HG03066 (cell line): ENCODE measurements around the gene PROX2.

Source experiments
- ATAC-seq: cut with Tn5 transposase; IDR thresholded peaks from one replicate; pipeline ENCODE4 v1.9.1; 2021; ENCODE audit warnings: low read depth; ENCODE audit not compliant: unreplicated experiment

PROX2 gene

DNA sequence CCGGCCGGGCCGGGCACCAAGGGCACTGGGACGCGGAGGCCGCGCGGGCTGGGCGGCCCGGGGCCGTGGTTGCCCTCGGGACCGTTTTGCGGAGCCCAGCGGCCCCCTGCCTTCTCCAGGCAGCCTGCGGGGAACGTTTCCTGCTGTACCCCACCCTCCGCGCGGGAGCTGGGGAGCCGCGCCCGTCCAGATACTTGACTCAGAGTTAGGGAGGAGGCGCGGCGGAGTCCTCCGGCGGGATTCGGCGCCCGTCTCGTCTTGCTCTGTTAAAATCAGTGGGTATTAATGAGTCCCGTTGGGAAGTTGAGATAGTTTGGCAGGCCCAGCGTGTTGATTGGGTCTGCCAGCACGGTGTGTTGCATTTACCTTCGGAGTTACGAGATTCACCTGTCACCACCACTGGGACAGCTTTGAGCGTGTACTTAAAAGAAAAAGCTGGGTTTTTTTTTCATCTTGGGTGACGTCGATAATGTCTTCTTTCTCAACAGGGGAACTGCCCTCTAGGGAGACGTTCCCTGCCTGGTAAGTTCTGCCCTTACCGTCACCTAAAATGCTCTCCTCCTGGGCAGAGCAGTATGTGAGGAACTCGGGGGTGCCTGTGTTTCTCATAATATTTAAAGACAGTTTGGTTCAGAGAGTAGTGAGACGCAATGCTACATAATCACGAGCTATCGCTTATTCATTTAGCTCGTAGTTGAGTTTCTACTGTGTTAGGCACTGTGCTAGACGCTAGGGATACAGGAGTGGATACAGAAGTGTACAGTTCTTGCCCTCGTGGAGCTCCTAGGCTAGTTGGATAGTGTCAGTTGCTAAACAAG is 6.4 kb upstream of the PROX2 start:
- peak; percentile 26 for ATAC-seq

DNA sequence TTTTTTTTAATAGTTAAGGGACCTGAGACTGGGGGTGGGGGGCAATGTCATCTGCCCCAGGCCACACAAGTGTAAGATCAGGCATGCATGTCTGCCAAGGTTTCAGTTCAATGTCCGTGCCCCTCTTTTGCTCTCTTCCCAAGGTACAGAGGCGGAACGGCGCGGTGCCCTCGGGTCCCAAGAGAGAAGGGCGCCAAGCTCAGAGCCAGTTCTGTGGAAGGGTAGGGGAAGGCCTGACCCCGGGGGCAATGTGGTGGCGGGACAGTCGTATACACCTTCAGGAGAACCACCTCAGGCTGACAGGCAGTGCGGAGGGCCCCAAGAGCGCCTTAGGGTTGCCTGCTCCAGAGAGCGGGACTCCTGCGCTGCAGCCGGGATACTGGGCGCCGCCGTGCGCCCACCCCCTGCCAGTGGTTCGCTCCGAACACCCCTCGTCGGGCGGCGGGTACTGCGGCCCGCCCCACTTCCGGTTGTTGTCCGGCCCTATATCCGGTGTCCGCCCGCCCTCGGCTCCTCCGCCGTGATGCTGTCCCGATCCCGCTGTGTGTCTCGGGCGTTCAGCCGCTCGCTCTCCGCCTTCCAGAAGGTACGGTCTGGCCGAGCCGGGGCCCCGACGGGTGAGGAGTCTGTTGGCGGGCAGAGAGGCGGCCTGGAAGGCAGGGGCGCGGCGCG is 5.6 kb upstream of the PROX2 start, which contains the start of gene DLST:
Gene DLST, plus strand, starts transcription at position 486 of the 672 bp plus-strand sequence. Its CDS starts 38 bp downstream, at position 524.
- ATAC-seq: peak; percentile 94

DNA sequence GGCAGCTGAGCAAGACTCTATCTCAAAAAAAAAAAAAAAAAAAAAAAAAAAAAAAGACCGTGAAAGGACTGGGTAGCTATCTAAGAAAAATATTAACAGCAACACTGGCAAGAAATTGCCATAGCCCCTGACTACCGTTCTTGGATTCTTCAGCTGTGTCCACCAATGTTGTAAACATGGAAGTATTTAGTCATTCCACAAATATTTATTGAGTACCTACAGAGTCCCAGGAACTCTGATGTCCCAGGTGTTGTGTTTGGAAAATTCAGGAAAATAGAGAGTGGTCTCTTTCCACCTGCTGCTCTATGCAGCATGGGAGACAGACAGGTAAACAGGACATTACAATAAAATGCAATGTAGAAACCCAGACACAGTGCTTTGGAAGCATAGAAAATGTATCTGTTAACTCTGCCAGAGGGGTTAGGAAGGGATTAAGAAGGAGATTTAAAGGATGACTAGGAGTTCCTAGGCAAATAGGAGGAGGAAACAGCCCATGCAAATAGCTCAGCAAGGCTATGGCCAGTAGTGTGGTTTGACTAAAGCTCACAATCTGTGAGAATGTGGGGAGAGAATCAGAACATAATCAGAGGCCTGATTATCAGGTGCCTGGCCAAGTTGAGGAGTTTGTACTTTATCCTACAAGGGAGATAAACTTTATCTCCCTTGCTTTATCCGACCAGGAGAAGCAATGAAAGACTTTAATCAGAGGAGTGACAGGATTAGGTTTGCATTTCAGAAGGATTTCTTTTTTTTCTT is 3.7 kb upstream of the PROX2 start:
- no peak for ATAC-seq

GRCh38 chr14:74875204-74875603 is 741 bp downstream of the PROX2 start:
- ATAC-seq: no peak

DNA sequence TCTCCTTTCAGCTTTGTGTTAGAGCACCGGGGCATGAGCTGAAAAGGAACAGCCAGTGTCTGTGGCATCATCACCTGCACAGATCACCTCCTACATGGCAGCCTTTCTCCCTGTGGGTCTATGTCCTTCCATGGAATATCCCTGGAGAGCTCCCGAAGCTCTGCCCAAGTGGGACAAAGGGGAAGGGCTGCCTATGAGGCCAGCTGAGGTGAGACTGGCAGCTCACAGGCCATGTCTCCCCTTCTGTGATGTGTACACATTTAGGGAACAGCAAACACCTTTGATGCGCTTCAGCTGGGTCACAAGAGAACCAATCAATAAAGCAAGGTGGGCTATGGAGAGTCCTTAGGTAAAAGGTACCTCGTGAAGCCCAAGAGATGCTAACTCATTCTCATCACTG is 4.1 kb downstream of the PROX2 start:
- ATAC-seq: no peak

GRCh38 chr14:74868739-74869138 is 7.2 kb downstream of the PROX2 start:
- ATAC-seq: no peak

DNA sequence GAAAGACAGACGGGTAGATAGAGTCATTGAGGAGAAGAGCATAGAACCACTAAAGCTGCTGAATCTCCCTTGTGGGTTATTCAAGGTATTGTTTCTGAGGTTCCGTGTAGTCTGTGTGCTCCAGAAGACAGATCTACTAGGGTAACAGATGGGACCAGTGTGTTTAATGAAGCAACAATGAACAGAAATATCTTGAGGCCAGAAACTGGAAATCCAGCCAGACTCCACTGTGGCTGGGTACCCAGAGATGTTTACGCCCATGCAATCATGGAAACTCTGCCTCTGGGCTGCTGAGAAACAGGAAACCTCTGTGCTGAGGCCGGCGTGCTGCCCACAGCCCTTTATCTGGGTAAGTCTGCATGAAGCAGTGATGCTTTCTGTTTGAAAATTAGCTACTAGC is 8.3 kb downstream of the PROX2 start:
- ATAC-seq: no peak

- ATAC-seq: no peak
Measured at GRCh38 chr14:74866708-74867389, 9.1 kb downstream of the PROX2 start.

- no peak for ATAC-seq
Measured at GRCh38 chr14:74865156-74865555, 10.8 kb downstream of the PROX2 start.

DNA sequence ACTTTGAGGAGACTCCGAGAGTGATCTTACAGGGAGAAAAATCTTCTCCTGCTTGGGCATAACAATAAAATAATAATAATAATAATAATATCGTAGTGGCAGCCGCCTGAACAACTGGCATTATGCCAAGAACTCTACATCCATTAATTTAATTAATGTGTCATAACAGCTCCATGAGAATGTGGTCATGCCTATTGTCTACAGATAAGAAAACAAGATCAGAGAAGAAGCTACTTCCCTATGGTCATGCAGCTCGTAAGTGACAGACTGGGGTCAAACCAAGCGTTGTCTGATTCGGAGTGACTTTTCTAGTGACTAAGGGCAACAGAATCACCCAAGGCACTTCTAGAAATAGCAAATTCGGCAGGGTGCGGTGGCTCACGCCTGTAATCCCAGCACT is 11.7 kb downstream of the PROX2 start:
- ATAC-seq: no peak

GRCh38 chr14:74863274-74863673 is 12.7 kb downstream of the PROX2 start:
- no peak for ATAC-seq

GRCh38 chr14:74861734-74862090 is 14.2 kb downstream of the PROX2 start:
- ATAC-seq: no peak

DNA sequence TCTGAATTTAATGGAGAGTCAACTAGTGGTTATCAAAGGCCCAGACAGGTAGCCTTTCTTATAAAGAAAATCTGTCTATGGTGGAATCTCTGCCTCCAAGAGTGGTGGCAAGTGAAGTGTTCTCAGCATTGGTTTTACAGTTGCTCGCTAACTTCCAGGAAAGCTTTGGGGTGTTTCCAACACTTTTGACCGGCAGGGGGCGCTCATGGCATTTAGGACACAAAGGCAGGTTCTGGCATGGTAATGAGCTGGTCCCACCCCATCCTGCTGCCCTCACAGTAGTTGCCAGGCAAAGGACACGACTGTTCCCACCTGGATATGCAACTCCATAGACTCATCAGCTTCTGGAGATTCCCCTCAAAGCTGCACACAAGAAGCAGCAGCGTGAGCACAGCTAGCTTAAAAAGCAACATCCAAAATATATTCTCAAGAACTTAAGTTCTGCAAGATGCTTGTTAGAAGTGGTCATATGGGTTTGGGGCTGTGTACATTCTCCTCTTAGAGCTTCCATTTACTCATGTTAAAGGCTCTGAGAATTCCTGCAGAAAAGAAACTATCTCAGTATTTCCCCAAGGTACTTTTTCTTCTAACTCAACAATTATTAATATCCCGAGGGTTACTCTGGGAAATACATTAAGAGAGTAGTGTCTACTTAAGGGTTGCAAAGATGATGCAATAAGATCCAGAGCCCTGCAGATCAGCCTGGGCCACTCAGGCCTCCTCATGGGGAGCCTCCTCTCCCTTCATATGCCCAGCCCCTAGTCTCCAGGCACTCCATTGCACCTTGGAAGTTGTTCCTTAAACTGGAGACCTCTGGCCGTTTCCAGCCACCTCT is 14.8 kb downstream of the PROX2 start:
- no peak for ATAC-seq

DNA sequence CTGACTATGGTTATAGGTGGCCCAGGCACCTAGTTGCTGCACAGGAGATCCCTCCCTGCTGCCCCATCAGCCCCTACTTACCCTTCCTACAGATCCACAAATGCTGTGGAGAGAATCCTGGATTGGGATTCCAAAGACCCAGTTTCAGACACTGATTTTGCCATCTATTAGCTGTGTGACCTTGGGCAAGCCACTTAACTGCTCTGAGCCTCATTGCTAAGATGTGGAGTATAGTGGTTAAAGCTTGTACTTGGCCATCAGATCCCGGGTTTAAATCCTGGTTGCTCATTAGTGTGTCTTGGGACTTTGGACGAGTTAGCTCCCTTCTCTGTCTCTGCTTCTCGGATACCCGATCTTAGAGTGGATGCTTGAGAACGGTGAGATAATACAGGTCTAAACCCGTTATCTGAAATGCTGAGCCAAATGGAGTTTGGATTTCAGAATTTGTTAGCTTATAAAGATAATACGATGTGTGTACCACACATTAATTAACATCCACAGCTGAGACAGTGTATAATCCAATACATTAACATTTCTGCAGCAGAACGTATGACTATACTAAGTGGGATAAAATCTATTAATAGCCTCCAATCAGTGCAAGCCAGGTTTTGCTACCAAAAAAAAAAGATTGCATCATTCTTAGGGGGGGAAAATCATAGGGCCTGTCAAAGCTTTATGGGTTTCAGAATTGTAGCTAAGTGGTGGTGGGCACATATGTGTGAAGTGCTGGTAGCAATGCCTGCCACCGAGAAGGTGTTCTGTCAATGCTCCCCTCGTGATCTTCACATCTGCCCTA is 16.0 kb downstream of the PROX2 start:
- ATAC-seq: no peak

DNA sequence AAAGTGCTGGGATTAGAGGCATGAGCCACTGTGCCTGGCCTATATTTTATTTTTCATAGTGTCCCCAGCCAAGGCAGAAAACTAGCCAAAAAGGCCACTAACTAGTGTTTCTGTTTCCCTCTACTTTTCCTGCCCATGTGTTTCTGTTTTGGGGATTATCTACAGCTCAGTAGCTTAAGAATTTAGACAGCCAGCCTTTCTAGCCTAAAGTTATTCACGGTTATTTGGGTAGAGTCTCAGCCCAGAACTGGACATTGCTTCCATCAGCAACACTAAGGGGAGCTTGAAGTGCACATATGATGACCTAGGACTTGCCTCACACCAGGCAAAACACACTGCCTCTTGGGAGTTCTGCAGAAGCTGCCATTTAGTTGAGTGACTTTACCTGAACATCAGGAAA is 17.9 kb downstream of the PROX2 start:
- ATAC-seq: no peak

- ATAC-seq: no peak
Measured at GRCh38 chr14:74856366-74856765, 19.6 kb downstream of the PROX2 start.

DNA sequence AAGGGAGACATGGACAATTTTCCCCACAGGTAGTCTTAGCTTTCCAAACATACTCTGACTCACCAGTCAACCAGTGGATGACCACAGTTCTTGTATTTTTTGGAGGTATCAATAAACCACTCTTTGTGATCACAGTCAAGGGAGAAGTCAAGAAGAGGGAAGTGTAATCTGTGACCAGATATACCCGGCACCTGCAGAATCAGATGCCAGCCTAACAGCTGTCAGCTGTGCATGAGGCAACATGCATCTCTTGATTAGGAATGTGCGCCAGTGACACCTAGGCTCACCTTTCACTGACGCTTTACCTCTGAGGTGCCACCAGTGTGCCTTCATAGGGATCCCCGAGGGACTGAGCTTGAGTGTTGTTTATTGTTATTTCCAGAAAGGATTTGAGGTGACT is 20.0 kb downstream of the PROX2 start:
- no peak for ATAC-seq

- ATAC-seq: no peak
Measured at GRCh38 chr14:74855021-74855420, 20.9 kb downstream of the PROX2 start.

DNA sequence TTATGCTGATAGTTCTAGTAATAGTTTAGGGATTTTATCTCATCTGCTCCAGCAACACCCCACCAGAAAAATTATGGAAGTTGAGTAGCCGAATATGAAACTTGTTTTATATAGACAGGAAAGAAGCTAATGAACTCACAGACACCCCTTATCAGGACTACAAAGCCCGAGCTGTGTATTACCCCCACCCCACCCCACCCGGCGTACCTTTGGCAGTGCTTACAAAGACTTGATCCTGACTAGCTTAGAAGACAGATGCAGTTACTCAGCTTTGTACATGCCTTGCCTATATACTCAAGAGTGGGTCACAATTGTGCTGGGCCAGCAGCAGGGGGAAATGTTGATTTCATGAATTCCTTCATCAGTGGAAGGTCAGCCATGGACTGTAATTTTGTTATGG is 22.4 kb downstream of the PROX2 start:
- no peak for ATAC-seq
